ENCODE results near the gene NDST3.
A peak's percentile ranks its signal among the peaks of the same experiment; 100 is the strongest.

- TF ChIP-seq CTCF (IDR thresholded peaks at IDR 0.05) (peak; percentile 17; the same call in 1 of the 2 replicates), NRF1 (IDR thresholded peaks at IDR 0.05; ENCODE audit: low read depth, low read length) (no peak), TAF1 (IDR thresholded peaks at IDR 0.05; ENCODE audit: borderline replicate concordance, low read depth, low read length) (no peak), ELF1 (IDR thresholded peaks at IDR 0.05) (no peak), TCF12 (IDR thresholded peaks at IDR 0.05) (no peak), EZH2phosphoT487 (IDR thresholded peaks at IDR 0.05; ENCODE audit: borderline replicate concordance, low read depth) (no peak), SIN3A (IDR thresholded peaks at IDR 0.05; ENCODE audit: borderline replicate concordance, low read depth, low read length) (no peak), SMC3 (IDR thresholded peaks at IDR 0.05; ENCODE audit: low read depth, low read length) (no peak), RFX5 (IDR thresholded peaks at IDR 0.05; ENCODE audit: low read length) (no peak)
Measured at GRCh38 chr4:118005883-118006282, 28.4 kb upstream of the NDST3 start.

All from SK-N-SH (cell line).